ENCODE measurements around the gene FBXL15.

Gene FBXL15

GRCh38 chr10:102411341-102412255, 9.0 kb upstream of the FBXL15 start:
- DNase-seq: no peak

- DNase-seq: no peak
Measured at GRCh38 chr10:102412293-102412692, 8.3 kb upstream of the FBXL15 start.

GRCh38 chr10:102413053-102413705, 7.5 kb upstream of the FBXL15 start:
- no peak for DNase-seq

GRCh38 chr10:102413806-102414561, 6.7 kb upstream of the FBXL15 start:
- no peak for DNase-seq

GRCh38 chr10:102414749-102415148, 5.9 kb upstream of the FBXL15 start:
- DNase-seq: no peak

GRCh38 chr10:102416283-102416682, 4.4 kb upstream of the FBXL15 start:
- no peak for DNase-seq

GRCh38 chr10:102416695-102417094, 3.9 kb upstream of the FBXL15 start:
- no peak for DNase-seq

- DNase-seq: no peak
Measured at GRCh38 chr10:102418622-102419268, 1.9 kb upstream of the FBXL15 start, which contains the start of gene PSD. Gene PSD (minus strand): TSS chr10:102418785. CDS start chr10:102417038, 1,747 bp downstream.

GRCh38 chr10:102419269-102420180, 1.1 kb upstream of the FBXL15 start:
- no peak for DNase-seq

GRCh38 chr10:102420181-102420713, 389 bp upstream of the FBXL15 start:
- no peak for DNase-seq

GRCh38 chr10:102421507-102421756, 796 bp downstream of the FBXL15 start:
- no peak for DNase-seq

GRCh38 chr10:102421757-102422512, 1.3 kb downstream of the FBXL15 start:
- no peak for DNase-seq

- peak; percentile 65 for DNase-seq
Measured at GRCh38 chr10:102422545-102423129, 2.0 kb downstream of the FBXL15 start.

- DNase-seq: no peak
Measured at GRCh38 chr10:102423372-102423968, 2.8 kb downstream of the FBXL15 start.

GRCh38 chr10:102424145-102424544, 3.5 kb downstream of the FBXL15 start:
- DNase-seq: no peak

- no peak for DNase-seq
Measured at GRCh38 chr10:102424916-102425315, 4.3 kb downstream of the FBXL15 start.

- no peak for DNase-seq
Measured at GRCh38 chr10:102425444-102425843, 4.8 kb downstream of the FBXL15 start.

GRCh38 chr10:102426803-102427287, 6.2 kb downstream of the FBXL15 start:
- DNase-seq: no peak

- no peak for DNase-seq
Measured at GRCh38 chr10:102429468-102429867, 8.8 kb downstream of the FBXL15 start.
